Ovary (tissue), 9 donors: Measurements from ENCODE around the gene PHF21B. TPM values are rescaled to one million over a fixed set of nuclear protein-coding genes. Genes with fewer than 3 reads are reported as not detected.

Source experiments
- DNase-seq, 5 donors: peaks; one replicate each; pipeline ENCODE4 v3.0.0-alpha.2; 2019 to 2020
- H3K27ac ChIP-seq, 2 donors: fragments of 200-600 bp; one replicate each; pipeline versions ENCODE4 v1.5.1 to v1.8.0; 2019 to 2022
- H3K27me3 ChIP-seq: fragments of 200-600 bp; one replicate; pipeline ENCODE4 v1.8.0; 2022
- H3K36me3 ChIP-seq: fragments of 200-600 bp; sonication (generic); one replicate; pipeline ENCODE4 v1.5.1; 2019
- H3K4me1 ChIP-seq: one replicate; pipeline ENCODE4 v1.8.1; 2013; ENCODE audit warnings: mild to moderate bottlenecking, moderate library complexity; ENCODE audit not compliant: insufficient read depth
- H3K4me3 ChIP-seq: fragments of 200-600 bp; sonication (generic); one replicate; pipeline ENCODE4 v1.5.1; 2017
- H3K9me3 ChIP-seq, 2 donors: fragments of 200-600 bp in 1 of 2; sonication (generic) in 1 of 2; one replicate each; pipeline versions ENCODE4 v1.5.1 to v1.8.1; 2013 to 2019; ENCODE audit warnings: mild to moderate bottlenecking in 1 of 2, moderate library complexity in 1 of 2
- CTCF ChIP-seq, 3 donors: fragments of 450-650 bp in 2 of 3; fragments of 200-600 bp in 1 of 3; IDR thresholded peaks; one replicate each; pipeline versions ENCODE4 v1.5.1 to v1.8.0; 2016 to 2022; ENCODE audit warnings: antibody characterized with exemption in 3 of 3, mild to moderate bottlenecking in 1 of 3
- EP300 ChIP-seq: sonication (generic); formaldehyde crosslinking; IDR thresholded peaks from one replicate; pipeline ENCODE4 v1.6.1; 2017; ENCODE audit warnings: antibody characterized with exemption
- POLR2A ChIP-seq: fragments of 450-650 bp; IDR thresholded peaks from one replicate; pipeline ENCODE4 v1.6.1; 2017; ENCODE audit warnings: antibody characterized with exemption, mild to moderate bottlenecking, moderate library complexity
- WGBS, 3 donors: extraction: QIAGEN DNeasy Blood & Tissue Kit in 1 of 3; methylation state at CpG; one replicate each; pipeline versions ENCODE4 v1.1.5 to v1.1.7; 2013 to 2017; 5-methylcytosine and 5-hydroxymethylcytosine counted together
- intact Hi-C, 4 donors: fragments of 100-400 bp; cut with DNase I; formaldehyde crosslinking; loops; one replicate each; pipeline versions ENCODE4 v1.11.0 to v1.15.1; 2022 to 2023
- polyA plus RNA-seq, 2 donors: library from polyadenylated mRNA; stranded (reverse); fragments of 200-250 nt in 1 of 2; fragments of 350-450 nt in 1 of 2; fragmentation: Illumina TruSeq in 1 of 2; extraction: RNeasy Lipid Tissue Mini Kit (QIAGEN cat#74804) in 1 of 2; gene quantifications; one replicate each; pipeline ENCODE4 v1.2.3, GENCODE V29; 2013 to 2014
- total RNA-seq, 7 donors: library from RNA; depleted of rRNA in 2 of 7; stranded (reverse); fragments of >200 nt in 2 of 7; fragmentation: NEBNext Ultra II Directional in 3 of 7; extraction: Animal tissue kit (Norgen Biotek cat#: 25700) in 3 of 7; gene quantifications; one replicate each; pipeline versions ENCODE4 v1.1.0 to v1.2.4, GENCODE V29; 2016 to 2023
- donor health status: DM: no; HTN: no; CAD: no; lungs with moderate emphysema.
- donor health status: DM: no; HTN: no; CAD: no.
- donor health status: Bipolar disorder and iron deficiency.
- donor health status: DM: yes; HTN: yes; CAD: no.
- donor health status: DM: no; HTN: no; CAD: no.
- donor health status: DM: yes; HTN: yes; CAD: no.

PHF21B gene
- total and polyA plus RNA-seq, 9 donors = 0.95 to 10.7 (median 6.4) TPM

DNA sequence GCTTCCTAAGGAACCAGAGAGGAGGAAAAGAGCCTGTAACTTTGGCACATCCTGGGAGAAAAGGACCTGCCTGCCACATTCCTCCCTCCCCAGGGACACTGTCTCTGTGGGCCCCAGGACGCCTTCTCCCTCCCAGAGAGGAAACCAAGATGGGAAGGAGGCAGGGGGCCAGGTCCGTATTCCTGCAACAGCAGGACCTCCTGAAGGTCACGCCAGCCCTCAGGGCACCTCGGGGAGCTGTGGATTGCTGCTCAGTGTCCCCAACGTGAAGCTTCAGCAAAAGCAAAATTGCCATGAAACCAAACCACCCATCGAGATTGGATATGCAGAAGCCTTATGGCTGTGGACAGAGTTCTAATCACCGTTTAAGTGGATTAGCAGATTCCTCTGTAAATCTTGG lies 170.7 kb downstream of the PHF21B start:
- Histone ChIP-seq H3K9me3 (peaks cover 0 to 3% of the 10 kb centered on the region in 2 donors), H3K4me1 (peaks cover 3% of the 10 kb centered on the region), H3K36me3 (no peaks in the 10 kb centered on the region), H3K4me3 (no peak overlapping the region), H3K27ac (no peak overlapping the region), H3K27me3 (no peaks in the 10 kb centered on the region)
- DNase-seq = peak in 1 of 5 donors; percentile 23
- intact Hi-C loops = no loop called here
- no peak for TF ChIP-seq EP300
- no peak for TF ChIP-seq POLR2A
- TF ChIP-seq CTCF (IDR thresholded peaks at IDR 0.05) = no peak
- WGBS, 3 donors = 12 to 21% (median 13%) methylated on average over 7 of the region's 7 CpGs

DNA sequence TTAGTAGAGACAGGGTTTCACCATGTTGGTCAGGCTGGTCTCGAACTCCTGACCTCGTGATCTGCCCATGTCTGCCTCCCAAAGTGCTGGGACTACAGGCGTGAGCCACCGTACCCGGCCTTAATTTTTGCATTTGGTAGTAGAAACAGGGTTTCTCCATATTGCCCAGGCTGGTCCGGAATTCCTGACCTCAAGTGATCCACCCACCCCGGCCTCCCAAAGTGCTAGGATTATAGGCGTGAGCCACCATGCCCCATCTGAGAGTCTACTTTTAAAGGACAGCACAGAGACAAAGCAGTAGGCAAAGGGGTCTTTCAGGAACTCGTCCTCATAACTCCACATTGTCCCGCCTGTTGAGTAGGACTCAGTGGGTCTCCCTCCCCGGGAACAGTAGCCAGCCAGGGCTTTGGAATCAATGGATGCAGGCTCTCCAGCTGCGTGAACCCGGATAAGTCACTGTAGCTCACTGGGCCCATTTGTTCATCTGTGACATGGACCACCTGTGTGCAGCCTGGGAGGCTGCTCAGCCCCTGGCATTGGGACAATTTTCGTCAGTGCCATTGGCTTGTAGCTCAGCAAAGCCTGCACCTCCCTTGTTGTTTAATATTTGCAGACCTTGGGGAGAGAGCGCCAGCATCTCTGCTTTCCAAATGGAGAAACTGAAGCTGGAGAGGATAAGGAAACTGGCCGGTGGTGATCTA lies 171.3 kb downstream of the PHF21B start:
- no peak overlapping the region for H3K4me3 ChIP-seq
- no peak overlapping the region for H3K27ac ChIP-seq
- 46 to 50% (median 49%) methylated on average over 16 of the region's 16 CpGs for whole genome bisulfite sequencing, 3 donors
- H3K9me3 ChIP-seq = peaks cover 0 to 3% of the 10 kb centered on the region in 2 donors
- intact Hi-C loops = no loop called here
- TF ChIP-seq POLR2A (no peak), CTCF (IDR thresholded peaks at IDR 0.05) (no peak), EP300 (no peak)
- H3K27me3 ChIP-seq = no peaks in the 10 kb centered on the region
- H3K4me1 ChIP-seq = peaks cover 3% of the 10 kb centered on the region
- peak in 3 of 5 donors; percentile 51 to 65 (median 61) for DNase-seq
- H3K36me3 ChIP-seq = no peaks in the 10 kb centered on the region

DNA sequence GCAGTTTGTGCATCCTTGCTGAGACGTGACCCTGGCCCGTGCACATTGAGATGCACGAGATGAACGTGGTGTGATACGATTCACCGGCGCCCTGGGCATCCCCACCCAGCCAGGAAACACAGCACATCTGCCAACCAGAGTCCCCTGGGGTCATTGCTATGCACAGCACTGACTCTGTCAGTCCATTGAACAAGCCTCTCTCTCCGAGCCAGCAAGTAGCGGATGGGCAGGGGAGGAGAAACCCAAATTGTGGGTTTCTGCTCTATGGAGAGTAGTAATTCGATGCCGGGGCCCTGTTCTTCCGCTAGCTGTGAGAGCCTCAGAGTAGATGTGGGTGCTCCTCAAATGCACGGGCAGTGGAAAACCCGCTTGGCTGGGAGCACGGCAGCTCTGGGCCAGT lies 172.3 kb downstream of the PHF21B start:
- Histone ChIP-seq H3K4me3 (no peak overlapping the region), H3K4me1 (peaks cover 3% of the 10 kb centered on the region), H3K9me3 (peaks cover 0 to 3% of the 10 kb centered on the region in 2 donors), H3K36me3 (no peaks in the 10 kb centered on the region), H3K27ac (no peak overlapping the region), H3K27me3 (no peaks in the 10 kb centered on the region)
- DNase-seq = no peak
- intact Hi-C loops = no loop called here
- TF ChIP-seq CTCF (IDR thresholded peaks at IDR 0.05) (no peak), POLR2A (no peak), EP300 (no peak)
- 65 to 81% (median 74%) methylated on average over 15 of the region's 15 CpGs for WGBS, 3 donors

DNA sequence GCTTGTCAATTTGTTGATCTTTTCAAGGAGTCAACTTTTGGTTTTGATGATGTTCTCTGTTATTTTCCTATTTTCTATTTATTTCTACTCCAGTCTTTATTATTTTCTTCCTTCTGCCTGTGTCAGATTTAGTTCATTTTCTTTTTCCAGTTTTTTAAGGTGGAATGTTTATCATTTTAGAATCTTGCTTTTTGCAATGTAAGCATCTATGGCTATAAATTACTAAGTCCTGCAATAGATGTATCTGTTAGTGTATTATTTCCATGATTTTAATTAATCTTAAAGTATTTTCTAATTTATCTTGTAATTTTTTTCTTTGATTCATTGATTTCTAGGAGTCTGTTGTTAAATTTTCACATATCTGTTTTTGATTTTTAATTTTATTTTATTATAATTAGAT lies 175.7 kb downstream of the PHF21B start:
- TF ChIP-seq EP300 (no peak), CTCF (IDR thresholded peaks at IDR 0.05) (no peak), POLR2A (no peak)
- Histone ChIP-seq H3K4me1 (peaks cover 2% of the 10 kb centered on the region), H3K27me3 (no peaks in the 10 kb centered on the region), H3K4me3 (no peak overlapping the region), H3K27ac (no peak overlapping the region), H3K9me3 (peaks cover 0 to 3% of the 10 kb centered on the region in 2 donors), H3K36me3 (no peaks in the 10 kb centered on the region)
- intact Hi-C loops = no loop called here
- no peak for DNase-seq
